Measurements from ENCODE around the gene SARM1. TPM values are rescaled to one million over a fixed set of nuclear protein-coding genes. Genes with fewer than 3 reads are reported as not detected.

Gene SARM1
- total RNA-seq, 1 experiment from 2014 or later: 37.7 TPM

GRCh38 chr17:28364665-28365363 is 6.7 kb upstream of the SARM1 start, which contains the start of gene SEBOX:
Gene SEBOX (minus strand): TSS chr17:28365199. CDS start chr17:28365151, 48 bp downstream.
- H3K9me3 ChIP-seq (ENCODE audit: low read depth, low read length, poor library complexity, severe bottlenecking): no peaks in the 10 kb centered on the region
- intact Hi-C loops (cut with micrococcal nuclease; ENCODE audit: unreplicated experiment): no loop called here
- no TSS peak for BruUV-seq (replicated peaks)
- peaks cover 24% of the 10 kb centered on the region for H3K36me3 ChIP-seq (ENCODE audit: insufficient read depth, low read length, poor library complexity, severe bottlenecking)
- DNase-seq (ENCODE audit: low spot score): no peak
- TF ChIP-seq EZH2 (IDR thresholded peaks at IDR 0.05; ENCODE audit: borderline replicate concordance, low read depth, low read length, poor library complexity, severe bottlenecking) (no peak), CTCF (conservative IDR thresholded peaks at IDR 0.05; ENCODE audit: low read depth, low read length) (no peak)
- CTCF ChIA-PET: no interaction called here
- H3K27me3 ChIP-seq (replicated peaks; ENCODE audit: insufficient read depth, low read depth, low read length, poor library complexity): no peaks in the 10 kb centered on the region
- no peak within 1 kb of the TSS for H3K27ac ChIP-seq (ENCODE audit: low read depth, low read length, poor library complexity, severe bottlenecking)
- H3K4me1 ChIP-seq (ENCODE audit: insufficient read depth, low read length, poor library complexity, severe bottlenecking): no peaks in the 10 kb centered on the region
- POLR2A ChIA-PET (ENCODE audit: low non-redundant PET): no interaction called here
- no peak within 1 kb of the TSS for H3K4me3 ChIP-seq (ENCODE audit: low read depth, low read length, poor library complexity, severe bottlenecking)

- TF ChIP-seq EZH2 (IDR thresholded peaks at IDR 0.05; ENCODE audit: borderline replicate concordance, low read depth, low read length, poor library complexity, severe bottlenecking) (no peak), CTCF (conservative IDR thresholded peaks at IDR 0.05; ENCODE audit: low read depth, low read length) (no peak)
- H3K4me1 ChIP-seq (ENCODE audit: insufficient read depth, low read length, poor library complexity, severe bottlenecking): peaks cover 3% of the 10 kb centered on the region
- intact Hi-C loops (cut with micrococcal nuclease; ENCODE audit: unreplicated experiment): no loop called here
- no peak overlapping the region for H3K4me3 ChIP-seq (ENCODE audit: low read depth, low read length, poor library complexity, severe bottlenecking)
- DNase-seq (ENCODE audit: low spot score): no peak
- peaks cover 20% of the 10 kb centered on the region for H3K36me3 ChIP-seq (ENCODE audit: insufficient read depth, low read length, poor library complexity, severe bottlenecking)
- ChIA-PET CTCF (no interaction called here), POLR2A (ENCODE audit: low non-redundant PET) (no interaction called here)
- no peaks in the 10 kb centered on the region for H3K9me3 ChIP-seq (ENCODE audit: low read depth, low read length, poor library complexity, severe bottlenecking)
- no peaks in the 10 kb centered on the region for H3K27me3 ChIP-seq (replicated peaks; ENCODE audit: insufficient read depth, low read depth, low read length, poor library complexity)
- BruUV-seq (replicated peaks): no TSS peak
- H3K27ac ChIP-seq (ENCODE audit: low read depth, low read length, poor library complexity, severe bottlenecking): no peak overlapping the region
Observed at GRCh38 chr17:28365487-28365886, 6.0 kb upstream of the SARM1 start.

- Histone ChIP-seq H3K36me3 (ENCODE audit: insufficient read depth, low read length, poor library complexity, severe bottlenecking) (peaks cover 8% of the 10 kb centered on the region), H3K4me1 (ENCODE audit: insufficient read depth, low read length, poor library complexity, severe bottlenecking) (peaks cover 10% of the 10 kb centered on the region), H3K9me3 (ENCODE audit: low read depth, low read length, poor library complexity, severe bottlenecking) (no peaks in the 10 kb centered on the region), H3K27me3 (replicated peaks; ENCODE audit: insufficient read depth, low read depth, low read length, poor library complexity) (no peaks in the 10 kb centered on the region), H3K4me3 (ENCODE audit: low read depth, low read length, poor library complexity, severe bottlenecking) (no peak overlapping the region), H3K27ac (ENCODE audit: low read depth, low read length, poor library complexity, severe bottlenecking) (no peak overlapping the region)
- no peak for DNase-seq (ENCODE audit: low spot score)
- intact Hi-C loops (cut with micrococcal nuclease; ENCODE audit: unreplicated experiment): no loop called here
- CTCF ChIA-PET: no interaction called here
- POLR2A ChIA-PET (ENCODE audit: low non-redundant PET): no interaction called here
- TF ChIP-seq EZH2 (IDR thresholded peaks at IDR 0.05; ENCODE audit: borderline replicate concordance, low read depth, low read length, poor library complexity, severe bottlenecking): no peak
- TF ChIP-seq CTCF (conservative IDR thresholded peaks at IDR 0.05; ENCODE audit: low read depth, low read length): no peak
- BruUV-seq (replicated peaks): no TSS peak
Observed at GRCh38 chr17:28366605-28367004, 4.9 kb upstream of the SARM1 start.

All from A673 (cell line).